ENCODE results near the gene LINC01488. TPM values are rescaled to one million over a fixed set of nuclear protein-coding genes. Genes with fewer than 3 reads are reported as not detected.

LINC01488 gene
- total RNA-seq, 1 donor from 2014 or later, result not detected

- DNase-seq (ENCODE audit: low spot score in 2 of 2), result no peak
- Histone ChIP-seq H3K4me1 (no peaks in the 10 kb centered on the region), H3K36me3 (no peaks in the 10 kb centered on the region), H3K27ac (no peak overlapping the region), H3K9me3 (no peaks in the 10 kb centered on the region), H3K4me3 (no peak overlapping the region), H3K27me3 (no peaks in the 10 kb centered on the region)
- intact Hi-C loops (cut with DNase I), result no loop called here
- TF ChIP-seq CTCF (IDR thresholded peaks at IDR 0.05), result no peak
Measured at GRCh38 chr11:69524291-69524882, 42.9 kb downstream of the LINC01488 start.

- DNase-seq (ENCODE audit: low spot score in 2 of 2), result peak in 1 of 2 donors; percentile 31
- Histone ChIP-seq H3K27ac (no peak overlapping the region), H3K4me3 (no peak overlapping the region), H3K36me3 (no peaks in the 10 kb centered on the region), H3K27me3 (no peaks in the 10 kb centered on the region), H3K9me3 (no peaks in the 10 kb centered on the region), H3K4me1 (no peaks in the 10 kb centered on the region)
- no peak for TF ChIP-seq CTCF (IDR thresholded peaks at IDR 0.05)
- intact Hi-C loops (cut with DNase I), result no loop called here
Measured at GRCh38 chr11:69524991-69525411, 43.5 kb downstream of the LINC01488 start.

GRCh38 chr11:69525516-69526452 is 44.3 kb downstream of the LINC01488 start:
- peak in 1 of 2 donors; percentile 55 for DNase-seq (ENCODE audit: low spot score in 2 of 2)
- no peak for TF ChIP-seq CTCF (IDR thresholded peaks at IDR 0.05)
- Histone ChIP-seq H3K4me3 (no peak overlapping the region), H3K4me1 (no peaks in the 10 kb centered on the region), H3K27ac (no peak overlapping the region), H3K27me3 (no peaks in the 10 kb centered on the region), H3K9me3 (no peaks in the 10 kb centered on the region), H3K36me3 (no peaks in the 10 kb centered on the region)
- intact Hi-C loops (cut with DNase I), result no loop called here

- intact Hi-C loops (cut with DNase I), result no loop called here
- Histone ChIP-seq H3K9me3 (no peaks in the 10 kb centered on the region), H3K27me3 (no peaks in the 10 kb centered on the region), H3K4me1 (no peaks in the 10 kb centered on the region), H3K27ac (no peak overlapping the region), H3K4me3 (no peak overlapping the region), H3K36me3 (no peaks in the 10 kb centered on the region)
- peak in 1 of 2 donors; percentile 48 for DNase-seq (ENCODE audit: low spot score in 2 of 2)
- no peak for TF ChIP-seq CTCF (IDR thresholded peaks at IDR 0.05)
Measured at GRCh38 chr11:69526453-69526810, 45.0 kb downstream of the LINC01488 start.

- no peak overlapping the region for H3K27ac ChIP-seq
- no peak overlapping the region for H3K4me3 ChIP-seq
- DNase-seq (ENCODE audit: low spot score in 2 of 2), result peak in 1 of 2 donors; percentile 52
- no peak for TF ChIP-seq CTCF (IDR thresholded peaks at IDR 0.05)
- no peaks in the 10 kb centered on the region for H3K9me3 ChIP-seq
- H3K27me3 ChIP-seq, result no peaks in the 10 kb centered on the region
- intact Hi-C loops (cut with DNase I), result no loop called here
- no peaks in the 10 kb centered on the region for H3K4me1 ChIP-seq
- no peaks in the 10 kb centered on the region for H3K36me3 ChIP-seq
Measured at GRCh38 chr11:69529001-69529400, 47.5 kb downstream of the LINC01488 start.

All from ascending aorta (tissue), 2 donors.